Neural cell (in vitro differentiated cells): ENCODE data around the gene GRIA1. TPM values are rescaled to one million over a fixed set of nuclear protein-coding genes. Genes with fewer than 3 reads are reported as not detected.

Experiments
- H2AFZ ChIP-seq: fragments of 200-600, 300-800 bp; sonication (generic), shearing (Covaris generic); 2 replicates; pipeline ENCODE4 v1.6.0; 2014; ENCODE audit warnings: low read depth, mild to moderate bottlenecking, antibody characterized with exemption, low read length, moderate library complexity
- H3F3A ChIP-seq: fragments of 200-600 bp; shearing (Covaris generic); 2 replicates; pipeline ENCODE4 v1.6.1; 2016; ENCODE audit warnings: mild to moderate bottlenecking, moderate library complexity, mixed read lengths, antibody characterized with exemption, low read length; ENCODE audit not compliant: insufficient read depth, poor library complexity, severe bottlenecking
- H3K27ac ChIP-seq: fragments of 200-600, 300-800 bp; sonication (generic), shearing (Covaris generic); 2 replicates; pipeline ENCODE4 v1.5.1; 2014; ENCODE audit warnings: mild to moderate bottlenecking, low read length, moderate library complexity
- H3K27me3 ChIP-seq: fragments of 300-800, 200-600 bp; sonication (generic), shearing (Covaris generic); 2 replicates; pipeline ENCODE4 v1.6.0; 2014; ENCODE audit warnings: mild to moderate bottlenecking, low read depth, low read length, moderate library complexity; ENCODE audit not compliant: insufficient read depth
- H3K36me3 ChIP-seq: fragments of 300-800, 200-600 bp; sonication (generic), shearing (Covaris generic); 2 replicates; pipeline ENCODE4 v1.5.1; 2014; ENCODE audit warnings: mild to moderate bottlenecking, antibody characterized with exemption, low read length, moderate library complexity; ENCODE audit not compliant: insufficient read depth
- H3K4me2 ChIP-seq: fragments of 300-800, 200-600 bp; sonication (generic), shearing (Covaris generic); 2 replicates; pipeline ENCODE4 v1.6.0; 2014; ENCODE audit warnings: mild to moderate bottlenecking, low read length
- H3K4me3 ChIP-seq: fragments of 300-800, 200-600 bp; sonication (generic), shearing (Covaris generic); 2 replicates; pipeline ENCODE4 v1.5.1; 2014; ENCODE audit warnings: mild to moderate bottlenecking, low read length, moderate library complexity
- H3K79me2 ChIP-seq: fragments of 200-600 bp; shearing (Covaris generic); replicated peaks from 2 replicates; pipeline ENCODE4 v1.6.0; 2014; ENCODE audit warnings: mild to moderate bottlenecking, low read length, moderate library complexity; ENCODE audit not compliant: insufficient read depth
- H3K9ac ChIP-seq: fragments of 300-800, 200-600 bp; sonication (generic), shearing (Covaris generic); 2 replicates; pipeline ENCODE4 v1.6.1; 2016; ENCODE audit warnings: mild to moderate bottlenecking, low read length, mixed read lengths
- H3K9me2 ChIP-seq: fragments of 200-600 bp; shearing (Covaris generic); 2 replicates; pipeline ENCODE4 v1.6.1; 2016; ENCODE audit warnings: mild to moderate bottlenecking, low read length, mixed read lengths; ENCODE audit not compliant: insufficient read depth
- H3K9me3 ChIP-seq: fragments of 200-600, 300-800 bp; sonication (generic), shearing (Covaris generic); 2 replicates; pipeline ENCODE4 v1.6.1; 2016; ENCODE audit warnings: mild to moderate bottlenecking, mixed run types, low read length, moderate library complexity, mixed read lengths
- H4K20me1 ChIP-seq: fragments of 200-600 bp; shearing (Covaris generic); 2 replicates; pipeline ENCODE4 v1.6.1; 2016; ENCODE audit warnings: mild to moderate bottlenecking, mixed run types; ENCODE audit not compliant: insufficient read depth
- EP300 ChIP-seq: fragments of 450-650 bp; conservative IDR thresholded peaks from 2 replicates; pipeline ENCODE4 v1.6.1; 2014; ENCODE audit warnings: antibody characterized with exemption, mild to moderate bottlenecking, moderate library complexity; ENCODE audit not compliant: poor library complexity, severe bottlenecking
- EZH2 ChIP-seq: fragments of 200-600, 300-800 bp; shearing (Covaris generic), sonication (generic); IDR thresholded peaks from 2 replicates; pipeline ENCODE4 v1.6.1; 2014; ENCODE audit warnings: antibody characterized with exemption, low read length, borderline replicate concordance, mild to moderate bottlenecking; ENCODE audit not compliant: insufficient read depth, poor library complexity, severe bottlenecking
- MXI1 ChIP-seq: fragments of 450-650 bp; conservative IDR thresholded peaks from 2 replicates; pipeline ENCODE4 v1.6.1; 2014; ENCODE audit warnings: antibody characterized with exemption, mild to moderate bottlenecking; ENCODE audit not compliant: poor library complexity, severe bottlenecking
- POLR2AphosphoS5 ChIP-seq: IDR thresholded peaks from 2 replicates; pipeline ENCODE4 v1.6.1; 2012
- RAD21 ChIP-seq: fragments of 450-650 bp; conservative IDR thresholded peaks from 2 replicates; pipeline ENCODE4 v1.6.1; 2014; ENCODE audit warnings: antibody characterized with exemption, mild to moderate bottlenecking, moderate library complexity
- SMC3 ChIP-seq: fragments of 450-650 bp; conservative IDR thresholded peaks from 2 replicates; pipeline ENCODE4 v1.6.1; 2014; ENCODE audit warnings: antibody characterized with exemption, mild to moderate bottlenecking, moderate library complexity; ENCODE audit not compliant: poor library complexity
- TAF1 ChIP-seq: IDR thresholded peaks from 2 replicates; pipeline ENCODE4 v1.6.1; 2012; ENCODE audit warnings: low read depth
- polyA plus RNA-seq: library from polyadenylated mRNA; depleted of rRNA; stranded (reverse); fragments of >200 nt; gene quantifications from 2 replicates; pipeline ENCODE4 v1.2.3, GENCODE V29; 2014
- TF ChIP-seq, protein P1 (sequence below): fragments of 450-650 bp; IDR thresholded peaks from 2 replicates; pipeline ENCODE4 v1.5.1; 2014; ENCODE audit warnings: antibody characterized with exemption, mild to moderate bottlenecking, moderate library complexity; ENCODE audit not compliant: poor library complexity, severe bottlenecking
- TF ChIP-seq, protein P2 (sequence below): IDR thresholded peaks from 2 replicates; pipeline ENCODE4 v1.6.1; 2012; ENCODE audit warnings: borderline replicate concordance

Gene GRIA1
- polyA plus RNA-seq, 1 donor from 2014 or later: 59.6 TPM

DNA sequence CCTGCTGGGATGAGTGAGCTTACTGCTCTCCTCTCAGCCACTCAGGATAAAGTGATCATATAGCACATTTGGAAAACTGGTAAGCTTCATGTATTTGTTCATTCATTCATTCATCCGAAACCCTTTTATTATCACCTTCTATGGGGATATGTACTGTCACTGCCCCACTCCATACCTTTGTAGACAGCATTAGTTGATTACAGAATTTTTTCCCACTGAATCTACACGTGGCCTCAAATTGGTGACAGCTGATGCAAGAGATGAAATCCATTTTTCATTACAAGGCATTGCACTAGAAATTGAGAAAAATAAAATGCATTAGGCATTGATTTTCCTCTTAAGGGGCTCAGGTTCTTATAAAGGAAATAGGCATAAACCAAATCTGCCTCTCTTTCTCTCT is 9.7 kb downstream of the GRIA1 start:
- H3K36me3 ChIP-seq: no peaks in the 10 kb centered on the region
- no peaks in the 10 kb centered on the region for H3K27me3 ChIP-seq
- H3K27ac ChIP-seq: no peak overlapping the region
- H3K9ac ChIP-seq: no peak overlapping the region
- H3F3A ChIP-seq: no peaks in the 10 kb centered on the region
- no peak overlapping the region for H2AFZ ChIP-seq
- H4K20me1 ChIP-seq: no peaks in the 10 kb centered on the region
- no peaks in the 10 kb centered on the region for H3K9me3 ChIP-seq
- no peak overlapping the region for H3K4me2 ChIP-seq
- H3K9me2 ChIP-seq: no peaks in the 10 kb centered on the region
- TF ChIP-seq, protein P1, sequence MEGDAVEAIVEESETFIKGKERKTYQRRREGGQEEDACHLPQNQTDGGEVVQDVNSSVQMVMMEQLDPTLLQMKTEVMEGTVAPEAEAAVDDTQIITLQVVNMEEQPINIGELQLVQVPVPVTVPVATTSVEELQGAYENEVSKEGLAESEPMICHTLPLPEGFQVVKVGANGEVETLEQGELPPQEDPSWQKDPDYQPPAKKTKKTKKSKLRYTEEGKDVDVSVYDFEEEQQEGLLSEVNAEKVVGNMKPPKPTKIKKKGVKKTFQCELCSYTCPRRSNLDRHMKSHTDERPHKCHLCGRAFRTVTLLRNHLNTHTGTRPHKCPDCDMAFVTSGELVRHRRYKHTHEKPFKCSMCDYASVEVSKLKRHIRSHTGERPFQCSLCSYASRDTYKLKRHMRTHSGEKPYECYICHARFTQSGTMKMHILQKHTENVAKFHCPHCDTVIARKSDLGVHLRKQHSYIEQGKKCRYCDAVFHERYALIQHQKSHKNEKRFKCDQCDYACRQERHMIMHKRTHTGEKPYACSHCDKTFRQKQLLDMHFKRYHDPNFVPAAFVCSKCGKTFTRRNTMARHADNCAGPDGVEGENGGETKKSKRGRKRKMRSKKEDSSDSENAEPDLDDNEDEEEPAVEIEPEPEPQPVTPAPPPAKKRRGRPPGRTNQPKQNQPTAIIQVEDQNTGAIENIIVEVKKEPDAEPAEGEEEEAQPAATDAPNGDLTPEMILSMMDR: no peak
- TF ChIP-seq MXI1 (no peak), POLR2AphosphoS5 (no peak), TAF1 (no peak), EZH2 (no peak), EP300 (no peak), SMC3 (no peak), RAD21 (no peak)
- TF ChIP-seq, protein P2, sequence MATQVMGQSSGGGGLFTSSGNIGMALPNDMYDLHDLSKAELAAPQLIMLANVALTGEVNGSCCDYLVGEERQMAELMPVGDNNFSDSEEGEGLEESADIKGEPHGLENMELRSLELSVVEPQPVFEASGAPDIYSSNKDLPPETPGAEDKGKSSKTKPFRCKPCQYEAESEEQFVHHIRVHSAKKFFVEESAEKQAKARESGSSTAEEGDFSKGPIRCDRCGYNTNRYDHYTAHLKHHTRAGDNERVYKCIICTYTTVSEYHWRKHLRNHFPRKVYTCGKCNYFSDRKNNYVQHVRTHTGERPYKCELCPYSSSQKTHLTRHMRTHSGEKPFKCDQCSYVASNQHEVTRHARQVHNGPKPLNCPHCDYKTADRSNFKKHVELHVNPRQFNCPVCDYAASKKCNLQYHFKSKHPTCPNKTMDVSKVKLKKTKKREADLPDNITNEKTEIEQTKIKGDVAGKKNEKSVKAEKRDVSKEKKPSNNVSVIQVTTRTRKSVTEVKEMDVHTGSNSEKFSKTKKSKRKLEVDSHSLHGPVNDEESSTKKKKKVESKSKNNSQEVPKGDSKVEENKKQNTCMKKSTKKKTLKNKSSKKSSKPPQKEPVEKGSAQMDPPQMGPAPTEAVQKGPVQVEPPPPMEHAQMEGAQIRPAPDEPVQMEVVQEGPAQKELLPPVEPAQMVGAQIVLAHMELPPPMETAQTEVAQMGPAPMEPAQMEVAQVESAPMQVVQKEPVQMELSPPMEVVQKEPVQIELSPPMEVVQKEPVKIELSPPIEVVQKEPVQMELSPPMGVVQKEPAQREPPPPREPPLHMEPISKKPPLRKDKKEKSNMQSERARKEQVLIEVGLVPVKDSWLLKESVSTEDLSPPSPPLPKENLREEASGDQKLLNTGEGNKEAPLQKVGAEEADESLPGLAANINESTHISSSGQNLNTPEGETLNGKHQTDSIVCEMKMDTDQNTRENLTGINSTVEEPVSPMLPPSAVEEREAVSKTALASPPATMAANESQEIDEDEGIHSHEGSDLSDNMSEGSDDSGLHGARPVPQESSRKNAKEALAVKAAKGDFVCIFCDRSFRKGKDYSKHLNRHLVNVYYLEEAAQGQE: no peak
- H3K79me2 ChIP-seq: peaks cover 42% of the 10 kb centered on the region
- H3K4me3 ChIP-seq: no peak overlapping the region

DNA sequence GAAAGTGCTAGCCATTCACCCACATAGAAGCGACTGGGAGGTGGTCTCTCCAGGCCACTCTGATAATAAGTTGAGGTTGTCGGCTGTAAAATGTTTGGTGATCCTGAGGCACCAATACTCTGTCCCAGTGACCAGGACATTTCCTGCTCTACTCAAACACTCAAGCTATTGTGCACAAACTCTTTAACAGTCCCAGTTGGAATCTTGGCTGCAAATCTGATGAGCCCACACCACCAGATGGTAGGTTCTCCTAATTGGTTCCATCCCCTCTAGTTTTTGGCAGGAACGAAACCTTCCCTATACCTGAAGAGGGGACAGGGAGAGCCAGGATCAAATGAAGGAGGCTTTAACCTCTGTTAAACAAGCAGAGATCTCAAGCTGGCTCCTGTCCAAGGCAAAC is 14.3 kb downstream of the GRIA1 start:
- Histone ChIP-seq H3K36me3 (no peaks in the 10 kb centered on the region), H4K20me1 (no peaks in the 10 kb centered on the region), H3K27ac (no peak overlapping the region), H3K9ac (no peak overlapping the region), H3K9me2 (no peaks in the 10 kb centered on the region), H3K4me2 (no peak overlapping the region), H3F3A (no peaks in the 10 kb centered on the region), H3K4me3 (no peak overlapping the region), H3K79me2 (peaks cover 5% of the 10 kb centered on the region), H3K27me3 (no peaks in the 10 kb centered on the region), H3K9me3 (no peaks in the 10 kb centered on the region), H2AFZ (no peak overlapping the region)
- TF ChIP-seq SMC3 (no peak), POLR2AphosphoS5 (no peak), MXI1 (no peak)
- TF ChIP-seq, protein P2: no peak
